GM12892 (cell line): ENCODE measurements around the gene CNTNAP2.

Experiments
- POLR2A ChIP-seq: IDR thresholded peaks from 2 replicates; pipeline ENCODE4 v1.6.1; 2011; ENCODE audit warnings: low read depth, low read length, control low read depth
- POLR2AphosphoS5 ChIP-seq: IDR thresholded peaks from 2 replicates; pipeline ENCODE4 v1.6.1; 2011; ENCODE audit warnings: low read depth, low read length, control low read depth

- TF ChIP-seq POLR2A (no peak), POLR2AphosphoS5 (no peak)
These were observed 1914.4 kb downstream of the CNTNAP2 start for GRCh38 chr7:148031019-148031418.
